SHP77 treated with DMSO at 0.1 percent for 48 hours (cell line): ENCODE data around the gene TMEM108.

ENCODE experiments used
- DNase-seq: peaks from one replicate; lab custom pipeline; 2025; lab: John Stamatoyannopoulos, UW

TMEM108 gene

GRCh38 chr3:133278260-133279043, 240.3 kb downstream of the TMEM108 start:
- no peak for DNase-seq

- DNase-seq = no peak
Measured at GRCh38 chr3:133280586-133280985, 242.4 kb downstream of the TMEM108 start.

DNA sequence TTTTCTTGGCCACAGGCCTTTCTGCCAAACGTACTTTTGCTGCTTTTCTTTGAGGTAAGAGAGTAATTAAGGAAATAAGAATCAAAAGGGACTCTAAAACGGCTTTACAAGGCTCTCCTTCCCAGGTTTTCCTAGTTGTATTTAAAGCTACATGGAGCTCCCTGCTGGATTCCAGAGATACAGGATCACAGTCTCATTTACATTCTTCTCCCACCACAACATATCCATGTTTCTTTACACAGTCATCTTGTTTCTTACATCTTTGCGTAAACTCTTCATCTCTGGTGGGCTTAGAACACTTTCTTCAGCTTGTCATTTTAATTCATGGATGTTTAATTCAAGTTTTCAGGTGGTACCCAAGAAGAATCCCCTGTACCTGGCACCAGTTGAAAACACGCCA, 244.0 kb downstream of the TMEM108 start:
- no peak for DNase-seq

DNA sequence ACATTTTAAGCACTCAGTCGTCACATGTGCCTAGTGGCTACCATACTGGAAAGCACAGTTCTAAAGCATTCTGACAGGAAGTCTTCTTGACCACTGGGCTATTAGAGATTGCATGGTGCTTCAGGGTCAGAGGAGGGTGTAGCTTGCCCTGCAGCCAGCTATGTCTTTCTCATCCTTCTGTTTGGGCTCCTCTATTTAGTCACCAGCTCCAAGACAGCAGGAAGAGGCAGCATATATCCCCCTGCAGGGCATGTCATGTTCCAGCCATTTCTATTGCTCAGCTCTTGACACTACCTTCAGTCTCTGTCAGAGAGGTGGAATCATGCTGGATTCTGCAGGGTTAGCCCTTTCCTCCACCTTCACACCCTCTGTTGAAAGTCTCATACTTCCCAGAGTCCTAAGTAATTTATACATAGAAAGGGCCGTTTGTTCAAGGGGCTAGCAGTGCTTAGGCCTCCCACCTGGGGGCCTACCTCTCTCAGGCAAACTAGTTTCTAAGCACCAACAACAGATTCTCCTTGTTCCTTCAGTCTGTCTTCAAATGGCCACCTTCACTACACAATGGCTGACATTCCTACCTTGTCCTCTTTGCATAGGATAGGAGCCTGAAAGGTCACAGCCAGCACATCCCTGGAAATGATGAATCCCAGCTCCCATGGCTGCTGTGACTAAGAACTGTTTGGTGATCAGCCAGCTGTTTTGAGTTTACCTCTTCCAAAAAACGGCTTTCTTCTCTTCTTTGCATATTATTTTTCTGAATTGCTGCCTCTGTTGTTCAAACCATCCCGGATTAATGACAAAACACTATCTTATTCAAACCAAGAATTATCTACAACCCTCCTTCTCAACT, 246.0 kb downstream of the TMEM108 start:
- no peak for DNase-seq

DNA sequence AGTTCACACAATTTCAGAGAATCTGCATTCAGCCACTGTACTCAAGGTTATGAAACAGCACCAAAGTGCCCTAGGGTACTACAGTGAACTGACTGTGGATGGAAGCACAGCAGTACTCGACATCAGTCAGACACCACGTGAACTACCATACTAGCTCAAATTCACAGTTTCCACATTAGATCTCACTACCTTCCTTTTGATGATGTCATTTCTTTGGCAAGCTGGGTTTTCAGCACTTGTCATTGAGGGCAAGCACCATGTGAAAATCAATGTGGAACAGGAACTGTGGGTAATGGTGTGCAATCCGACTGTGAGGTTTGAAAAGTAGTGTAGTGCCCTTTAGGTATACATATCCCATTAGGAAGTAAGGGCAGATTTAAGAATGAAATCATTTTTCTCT, 251.1 kb downstream of the TMEM108 start:
- DNase-seq = no peak

DNA sequence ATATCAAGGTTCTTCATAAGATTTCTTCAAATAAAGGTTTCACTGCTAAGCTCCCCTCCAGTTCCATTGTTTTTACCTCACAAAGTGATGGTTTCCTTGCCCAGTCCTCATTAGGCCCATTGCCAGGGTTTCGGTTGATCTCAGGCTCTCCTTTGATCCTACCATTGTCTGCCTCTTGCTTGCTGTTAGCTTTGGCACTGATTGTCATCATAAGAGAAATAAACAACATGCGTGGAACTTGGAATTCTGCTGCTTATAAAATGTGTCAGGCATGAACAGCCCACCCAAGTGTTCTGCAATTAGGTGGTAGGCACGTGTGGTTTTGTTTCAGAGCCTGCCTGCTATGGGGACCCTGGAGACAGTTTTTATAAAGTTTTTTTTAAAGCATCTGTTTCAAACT, 254.1 kb downstream of the TMEM108 start:
- no peak for DNase-seq

DNA sequence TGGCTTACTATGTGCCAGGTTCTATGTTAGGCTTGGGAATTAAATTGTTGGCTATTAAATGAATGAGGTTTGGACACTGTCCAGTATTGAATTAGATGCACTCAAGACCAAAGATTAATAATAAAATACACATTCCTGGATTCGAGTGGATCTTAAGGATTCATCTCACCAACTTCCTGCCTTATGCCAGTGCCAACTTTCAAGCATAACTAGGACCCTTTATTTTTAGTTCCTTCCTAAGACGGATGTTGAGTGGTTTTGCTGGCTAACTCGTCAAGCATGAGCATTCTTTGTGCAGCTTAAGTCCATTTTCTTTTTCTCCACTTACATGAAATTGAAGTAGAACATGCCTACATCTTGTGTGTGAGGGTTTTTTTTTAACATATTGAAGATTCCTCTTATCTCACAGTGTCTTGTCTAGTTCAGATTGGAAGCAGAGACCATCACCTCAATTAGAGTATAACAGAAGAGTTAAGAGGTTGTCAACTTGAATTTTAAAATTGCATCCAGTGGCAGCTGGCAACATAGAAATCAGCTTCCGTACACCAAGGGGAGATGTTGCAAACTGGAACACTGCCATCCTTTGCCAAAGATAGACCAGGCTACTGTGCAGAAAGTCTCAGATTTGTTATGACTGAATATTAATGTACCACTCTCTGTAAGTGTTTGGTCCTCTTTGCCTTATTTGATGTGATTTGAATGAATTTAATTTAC, 255.4 kb downstream of the TMEM108 start:
- no peak for DNase-seq

DNA sequence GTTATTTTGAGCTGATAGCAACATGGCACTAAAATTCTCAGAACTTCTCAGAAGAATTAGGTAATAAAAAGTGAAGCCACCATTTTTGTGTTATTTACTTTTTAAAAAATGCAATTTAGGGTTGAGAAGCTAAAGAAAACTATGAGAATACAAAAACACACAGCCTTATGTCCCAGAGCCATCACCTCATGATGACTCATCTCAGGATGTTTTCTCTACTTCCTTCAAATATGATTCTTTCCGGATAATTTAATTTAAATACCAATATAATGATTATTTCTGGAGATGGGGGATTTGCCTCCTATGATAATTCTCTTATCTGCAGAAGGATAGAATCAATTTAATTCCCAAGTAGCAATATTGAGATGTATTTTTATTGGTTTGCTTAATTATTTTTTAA, 256.1 kb downstream of the TMEM108 start:
- no peak for DNase-seq

GRCh38 chr3:133295199-133295901, 257.2 kb downstream of the TMEM108 start:
- DNase-seq = no peak

GRCh38 chr3:133295944-133296917, 258.0 kb downstream of the TMEM108 start:
- DNase-seq = no peak

DNA sequence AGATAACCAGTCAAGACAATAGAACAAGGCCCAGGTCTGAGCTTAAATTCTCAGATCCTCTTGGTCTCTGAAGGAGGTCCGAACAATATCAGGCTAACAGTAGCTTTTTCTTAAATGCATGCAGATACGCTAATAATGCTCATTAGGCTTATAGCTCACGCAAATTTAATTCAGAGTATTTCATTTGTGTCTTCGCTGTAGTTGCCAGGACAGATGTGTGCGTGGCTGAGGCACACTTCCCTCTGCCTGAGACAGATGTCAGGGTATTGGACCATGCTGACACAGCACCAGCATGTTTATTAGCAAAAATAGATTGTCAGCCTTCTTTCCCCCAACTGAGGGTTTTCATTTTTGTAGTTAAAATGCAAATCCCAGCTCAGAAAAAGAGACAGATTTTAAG, 258.8 kb downstream of the TMEM108 start:
- DNase-seq = no peak

DNA sequence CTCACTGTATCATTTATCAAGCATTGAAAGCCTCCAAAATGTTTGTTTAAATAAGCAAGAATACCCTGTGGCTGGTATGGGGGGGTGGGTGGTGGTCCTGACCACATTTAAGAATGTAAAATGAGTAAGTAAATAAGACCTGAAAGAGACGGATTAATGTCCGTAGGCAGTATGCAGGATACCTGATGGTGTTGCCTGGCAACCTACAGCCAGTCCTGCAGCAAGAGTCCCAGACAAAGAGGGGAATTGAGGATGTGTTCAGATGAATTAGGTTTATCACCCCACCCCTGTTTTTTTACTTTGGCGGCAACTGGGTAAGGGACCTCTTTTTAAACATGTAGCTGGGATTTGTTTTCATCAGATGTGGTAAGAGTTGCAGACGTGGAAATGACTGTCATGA, 261.9 kb downstream of the TMEM108 start:
- no peak for DNase-seq

DNA sequence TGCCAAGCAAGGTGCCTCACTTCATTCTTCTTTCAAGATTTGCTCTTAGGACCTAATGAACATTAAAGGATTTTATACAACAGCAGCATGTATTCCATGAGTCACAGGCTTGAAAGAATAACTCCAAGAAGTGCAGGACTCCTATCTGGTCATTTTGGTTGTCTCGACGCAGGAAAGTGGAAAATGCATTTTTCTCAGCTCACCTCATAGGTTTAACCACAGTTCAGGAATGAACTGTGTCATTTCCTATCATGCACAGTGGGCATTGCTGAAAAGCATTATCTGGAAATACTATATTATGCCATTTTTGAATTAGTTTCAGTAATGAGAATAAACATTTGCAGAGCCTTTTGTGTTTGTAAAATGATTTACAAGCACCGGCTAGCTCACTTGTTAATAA, 263.0 kb downstream of the TMEM108 start:
- DNase-seq = no peak

GRCh38 chr3:133301731-133302130, 263.5 kb downstream of the TMEM108 start:
- DNase-seq = no peak

GRCh38 chr3:133303430-133303829, 265.2 kb downstream of the TMEM108 start:
- DNase-seq = no peak

- no peak for DNase-seq
Measured at GRCh38 chr3:133317866-133318265, 279.7 kb downstream of the TMEM108 start.

- DNase-seq = no peak
Measured at GRCh38 chr3:133328373-133328772, 290.2 kb downstream of the TMEM108 start.

- DNase-seq = no peak
Measured at GRCh38 chr3:133329626-133330025, 291.4 kb downstream of the TMEM108 start.

- no peak for DNase-seq
Measured at GRCh38 chr3:133330065-133330464, 291.9 kb downstream of the TMEM108 start.

GRCh38 chr3:133330522-133330921, 292.3 kb downstream of the TMEM108 start:
- DNase-seq = no peak

- DNase-seq = no peak
Measured at GRCh38 chr3:133354721-133355120, 316.5 kb downstream of the TMEM108 start.
